22Rv1 (cell line): ENCODE data around the gene PDGFB.

Experiments
- ZFX ChIP-seq: fragments of 450-650 bp; IDR thresholded peaks from 2 replicates; pipeline ENCODE4 v1.6.1; 2017; ENCODE audit warnings: antibody characterized with exemption, borderline replicate concordance
- TF ChIP-seq, protein P1 (sequence below): fragments of 450-650 bp; IDR thresholded peaks from 2 replicates; pipeline ENCODE4 v1.5.1; 2017; ENCODE audit warnings: mild to moderate bottlenecking

DNA sequence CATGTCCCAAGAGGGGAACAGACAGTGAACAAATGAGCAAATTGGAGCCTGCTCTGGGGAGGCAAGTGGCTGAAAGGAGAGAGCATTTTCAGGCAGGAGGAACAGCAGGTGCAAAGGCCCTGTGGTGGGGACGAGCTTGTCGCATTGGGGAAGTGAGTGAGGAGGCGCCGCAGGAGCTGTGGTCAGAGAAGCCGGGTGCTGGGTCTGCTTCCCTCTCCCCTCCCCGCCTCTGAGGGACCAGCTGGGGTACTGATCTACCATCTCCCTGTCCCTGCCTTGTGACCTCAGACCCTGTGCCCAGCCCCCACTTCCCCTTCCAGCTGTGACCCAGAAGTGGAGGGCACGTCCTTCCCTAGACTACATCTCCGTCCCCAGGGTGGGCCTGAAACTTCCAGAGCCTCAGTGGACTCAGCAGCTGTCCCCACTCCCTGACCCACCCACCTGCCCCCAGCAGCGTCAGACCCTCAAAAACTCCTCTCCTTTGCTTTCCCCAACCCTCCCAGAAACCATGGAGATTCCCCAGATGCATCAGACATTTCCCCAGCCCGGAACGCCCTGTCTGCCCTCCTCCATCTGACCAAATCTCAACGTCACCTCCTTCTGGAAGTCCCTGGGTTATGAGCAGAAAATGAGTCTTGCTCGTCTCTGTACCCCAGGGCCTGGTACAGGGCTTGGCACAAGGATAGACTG, 19.7 kb upstream of the PDGFB start:
- TF ChIP-seq, protein P1, sequence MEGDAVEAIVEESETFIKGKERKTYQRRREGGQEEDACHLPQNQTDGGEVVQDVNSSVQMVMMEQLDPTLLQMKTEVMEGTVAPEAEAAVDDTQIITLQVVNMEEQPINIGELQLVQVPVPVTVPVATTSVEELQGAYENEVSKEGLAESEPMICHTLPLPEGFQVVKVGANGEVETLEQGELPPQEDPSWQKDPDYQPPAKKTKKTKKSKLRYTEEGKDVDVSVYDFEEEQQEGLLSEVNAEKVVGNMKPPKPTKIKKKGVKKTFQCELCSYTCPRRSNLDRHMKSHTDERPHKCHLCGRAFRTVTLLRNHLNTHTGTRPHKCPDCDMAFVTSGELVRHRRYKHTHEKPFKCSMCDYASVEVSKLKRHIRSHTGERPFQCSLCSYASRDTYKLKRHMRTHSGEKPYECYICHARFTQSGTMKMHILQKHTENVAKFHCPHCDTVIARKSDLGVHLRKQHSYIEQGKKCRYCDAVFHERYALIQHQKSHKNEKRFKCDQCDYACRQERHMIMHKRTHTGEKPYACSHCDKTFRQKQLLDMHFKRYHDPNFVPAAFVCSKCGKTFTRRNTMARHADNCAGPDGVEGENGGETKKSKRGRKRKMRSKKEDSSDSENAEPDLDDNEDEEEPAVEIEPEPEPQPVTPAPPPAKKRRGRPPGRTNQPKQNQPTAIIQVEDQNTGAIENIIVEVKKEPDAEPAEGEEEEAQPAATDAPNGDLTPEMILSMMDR: no peak
- no peak for TF ChIP-seq ZFX
